Measurements from ENCODE around the gene TFCP2L1. TPM values are rescaled to one million over a fixed set of nuclear protein-coding genes. Genes with fewer than 3 reads are reported as not detected.

Gene TFCP2L1
- polyA plus RNA-seq, 1 experiment: 0.01 TPM

DNA sequence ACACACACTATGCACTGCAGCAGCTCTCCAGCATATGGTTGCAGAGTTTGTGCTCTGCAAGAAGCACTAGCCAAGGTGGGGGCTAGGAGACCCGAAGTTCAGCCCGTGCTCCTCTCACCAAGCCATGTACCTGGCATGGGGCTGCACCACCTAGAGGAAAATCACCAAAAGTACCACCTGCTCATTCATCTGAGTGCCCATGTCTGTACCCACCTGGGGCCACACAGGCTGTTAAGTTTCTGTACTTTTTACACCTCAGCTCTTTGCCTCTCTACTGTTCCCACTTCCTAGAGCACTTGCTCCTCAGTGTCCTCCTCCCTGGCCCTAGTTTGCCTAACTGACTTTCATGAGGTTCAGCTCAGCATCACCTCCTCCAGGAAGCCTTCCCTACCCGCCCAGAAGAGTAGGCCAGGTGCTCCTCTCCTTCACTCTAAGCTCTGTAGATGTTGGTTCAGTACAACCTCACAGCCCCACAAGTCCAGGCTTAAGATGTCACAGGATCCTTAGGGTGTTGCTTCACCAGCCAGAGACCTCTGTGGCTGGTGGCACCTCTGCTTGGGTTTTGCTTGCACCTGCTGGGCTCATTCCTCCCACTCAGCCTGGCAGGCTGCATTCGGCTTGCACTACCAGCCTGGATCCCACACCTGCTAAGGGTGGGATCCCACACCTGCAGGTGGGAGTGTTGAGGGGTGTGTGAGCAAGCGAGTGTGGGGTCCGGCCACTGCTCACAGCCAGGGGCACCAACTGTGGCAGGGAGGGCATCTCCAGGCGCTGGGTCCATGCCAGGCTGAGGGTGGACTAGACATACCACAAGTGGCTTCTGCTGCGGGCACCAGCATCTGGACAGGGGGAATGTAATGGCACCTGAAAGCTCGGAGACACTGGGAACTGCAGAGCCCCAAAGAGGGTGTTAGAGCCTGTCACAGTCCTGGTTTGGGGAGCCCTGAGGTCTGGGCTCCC lies 10.2 kb upstream of the TFCP2L1 start:
- TF ChIP-seq, protein P1, sequence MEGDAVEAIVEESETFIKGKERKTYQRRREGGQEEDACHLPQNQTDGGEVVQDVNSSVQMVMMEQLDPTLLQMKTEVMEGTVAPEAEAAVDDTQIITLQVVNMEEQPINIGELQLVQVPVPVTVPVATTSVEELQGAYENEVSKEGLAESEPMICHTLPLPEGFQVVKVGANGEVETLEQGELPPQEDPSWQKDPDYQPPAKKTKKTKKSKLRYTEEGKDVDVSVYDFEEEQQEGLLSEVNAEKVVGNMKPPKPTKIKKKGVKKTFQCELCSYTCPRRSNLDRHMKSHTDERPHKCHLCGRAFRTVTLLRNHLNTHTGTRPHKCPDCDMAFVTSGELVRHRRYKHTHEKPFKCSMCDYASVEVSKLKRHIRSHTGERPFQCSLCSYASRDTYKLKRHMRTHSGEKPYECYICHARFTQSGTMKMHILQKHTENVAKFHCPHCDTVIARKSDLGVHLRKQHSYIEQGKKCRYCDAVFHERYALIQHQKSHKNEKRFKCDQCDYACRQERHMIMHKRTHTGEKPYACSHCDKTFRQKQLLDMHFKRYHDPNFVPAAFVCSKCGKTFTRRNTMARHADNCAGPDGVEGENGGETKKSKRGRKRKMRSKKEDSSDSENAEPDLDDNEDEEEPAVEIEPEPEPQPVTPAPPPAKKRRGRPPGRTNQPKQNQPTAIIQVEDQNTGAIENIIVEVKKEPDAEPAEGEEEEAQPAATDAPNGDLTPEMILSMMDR (IDR thresholded peaks at IDR 0.05; ENCODE audit: insufficient read depth, low read depth, low read length): no peak
- CTCF ChIA-PET: interaction anchor here (1.2 to 1.4 kb wide), 2 partner anchors 24 to 52 kb away, joined by 3 read pairs; no protein-coding TSS in a partner anchor
- DNase-seq (ENCODE audit: low read depth): no peak
- Histone ChIP-seq H3K27me3 (ENCODE audit: control insufficient read depth, insufficient read depth, low read length) (peaks cover 1% of the 10 kb centered on the region), H3K36me3 (ENCODE audit: control insufficient read depth, insufficient read depth, low read length) (no peaks in the 10 kb centered on the region), H3K4me3 (ENCODE audit: low read depth, low read length) (no peak overlapping the region)
- POLR2A ChIA-PET: no interaction called here

DNA sequence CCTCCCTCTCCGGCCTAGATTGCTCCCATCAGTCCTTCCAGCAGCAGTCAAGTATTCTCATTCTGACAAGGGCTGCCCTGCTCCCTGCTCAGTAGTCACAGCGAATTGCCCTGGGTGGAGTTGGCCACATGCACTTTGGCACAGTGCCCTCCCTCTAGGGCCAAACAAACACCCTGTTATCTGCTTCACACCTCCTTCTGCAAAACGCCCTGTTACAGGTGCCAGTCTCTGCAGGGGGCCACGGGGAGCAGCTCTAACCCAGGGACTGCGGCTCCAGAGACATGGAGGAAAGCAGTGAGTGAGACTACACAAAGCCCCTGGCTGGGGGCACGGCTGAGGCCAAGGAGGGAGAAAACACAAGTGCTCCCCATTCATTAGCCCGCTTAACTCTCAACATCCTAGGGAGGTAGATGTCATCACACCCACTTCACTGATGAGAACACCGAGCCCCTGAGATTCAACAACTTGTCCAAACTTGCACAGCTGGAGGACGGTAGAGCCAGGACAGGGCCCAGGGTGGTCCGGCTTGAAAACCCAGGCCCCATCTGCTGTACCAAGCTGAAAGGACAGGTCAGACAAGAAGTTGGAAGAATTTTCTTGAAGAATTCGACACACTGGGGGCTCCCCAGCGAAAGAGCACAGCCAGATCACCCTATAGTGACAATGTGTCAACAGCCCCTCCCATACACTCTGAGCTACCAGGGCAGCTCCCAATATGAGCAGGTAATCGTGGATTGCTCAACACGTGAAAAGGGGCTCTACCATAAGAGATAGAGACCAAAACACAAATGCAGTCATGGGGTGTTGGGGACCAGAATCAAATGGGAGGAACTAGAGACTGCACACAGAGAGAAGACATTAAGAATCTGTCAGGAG lies 8.7 kb upstream of the TFCP2L1 start:
- CTCF ChIA-PET: interaction anchor here (0.5 to 1.2 kb wide), 2 partner anchors 22 to 189 kb away, joined by 3 to 4 read pairs; no protein-coding TSS in a partner anchor
- POLR2A ChIA-PET: no interaction called here
- TF ChIP-seq, protein P1 (IDR thresholded peaks at IDR 0.05; ENCODE audit: insufficient read depth, low read depth, low read length): no peak
- Histone ChIP-seq H3K4me3 (ENCODE audit: low read depth, low read length) (no peak overlapping the region), H3K36me3 (ENCODE audit: control insufficient read depth, insufficient read depth, low read length) (no peaks in the 10 kb centered on the region), H3K27me3 (ENCODE audit: control insufficient read depth, insufficient read depth, low read length) (peaks cover 1% of the 10 kb centered on the region)
- no peak for DNase-seq (ENCODE audit: low read depth)

DNA sequence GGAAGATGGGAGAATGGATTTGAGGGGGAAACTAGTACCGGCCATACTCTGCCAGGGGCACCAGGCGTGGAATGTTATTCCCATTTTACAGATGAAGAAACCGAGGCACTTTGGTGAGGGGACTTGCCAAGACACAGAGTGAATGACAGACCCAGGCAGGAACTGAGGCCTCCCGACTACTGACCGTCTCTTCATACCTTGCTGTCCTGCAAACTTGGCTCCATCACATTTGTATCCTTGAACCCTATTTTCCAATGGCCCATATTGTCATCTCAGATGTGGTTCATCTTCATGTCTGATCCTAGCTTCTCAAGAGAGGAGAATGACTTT lies 6.2 kb upstream of the TFCP2L1 start:
- Histone ChIP-seq H3K36me3 (ENCODE audit: control insufficient read depth, insufficient read depth, low read length) (no peaks in the 10 kb centered on the region), H3K4me3 (ENCODE audit: low read depth, low read length) (no peak overlapping the region), H3K27me3 (ENCODE audit: control insufficient read depth, insufficient read depth, low read length) (peaks cover 13% of the 10 kb centered on the region)
- ChIA-PET POLR2A (no interaction called here), CTCF (no interaction called here)
- no peak for DNase-seq (ENCODE audit: low read depth)
- TF ChIP-seq, protein P1 (IDR thresholded peaks at IDR 0.05; ENCODE audit: insufficient read depth, low read depth, low read length): no peak

DNA sequence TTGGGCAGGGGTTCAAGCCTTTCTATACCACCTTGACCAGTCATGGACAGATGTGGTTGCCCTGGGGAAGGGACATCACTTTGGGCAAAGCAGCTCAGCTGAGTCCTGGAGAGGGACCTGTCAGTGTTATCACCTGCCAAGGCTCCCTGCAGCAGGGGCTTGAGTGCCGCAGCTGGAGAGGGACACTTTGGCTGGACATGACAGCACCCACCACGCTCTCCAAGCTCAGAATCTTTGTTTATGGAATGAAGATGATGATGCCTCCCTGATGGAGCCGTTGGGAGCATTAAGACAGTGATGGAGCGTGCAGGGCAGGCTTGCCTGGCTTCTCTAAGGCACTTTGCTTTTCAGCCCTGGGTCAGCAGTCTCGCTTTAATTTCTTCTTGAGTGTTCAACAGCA lies 4.3 kb upstream of the TFCP2L1 start:
- Histone ChIP-seq H3K4me3 (ENCODE audit: low read depth, low read length) (no peak overlapping the region), H3K27me3 (ENCODE audit: control insufficient read depth, insufficient read depth, low read length) (peaks cover 18% of the 10 kb centered on the region), H3K36me3 (ENCODE audit: control insufficient read depth, insufficient read depth, low read length) (no peaks in the 10 kb centered on the region)
- POLR2A ChIA-PET: no interaction called here
- CTCF ChIA-PET: interaction anchor here (1.4 kb wide), 1 partner anchor 12 kb away, joined by 3 read pairs; no protein-coding TSS in a partner anchor
- no peak for DNase-seq (ENCODE audit: low read depth)
- TF ChIP-seq, protein P1 (IDR thresholded peaks at IDR 0.05; ENCODE audit: insufficient read depth, low read depth, low read length): no peak

Measured in BJ (cell line).